MM.1S (cell line): ENCODE data around the gene APOO.

Source experiments
- DNase-seq: peaks from one replicate; pipeline ENCODE4 v3.0.0-alpha.2; 2015
- H2AFZ ChIP-seq: fragments of 300-600 bp; sonication (generic); 2 replicates; pipeline ENCODE4 v1.6.0; 2016; ENCODE audit warnings: antibody characterized with exemption, low read length
- H3F3A ChIP-seq: fragments of 300-600 bp; sonication (generic); 2 replicates; pipeline ENCODE4 v1.6.1; 2016; ENCODE audit warnings: mild to moderate bottlenecking, antibody characterized with exemption, low read length, moderate library complexity, mixed read lengths; ENCODE audit not compliant: insufficient read depth
- H3K27ac ChIP-seq: fragments of 300-600 bp; sonication (generic); 2 replicates; pipeline ENCODE4 v1.5.1; 2016; ENCODE audit warnings: mild to moderate bottlenecking, low read length
- H3K27me3 ChIP-seq: fragments of 300-600 bp; sonication (generic); replicated peaks from 2 replicates; pipeline ENCODE4 v1.6.0; 2016; ENCODE audit warnings: low read length; ENCODE audit not compliant: insufficient read depth
- H3K36me3 ChIP-seq: fragments of 300-600 bp; sonication (generic); replicated peaks from 2 replicates; pipeline ENCODE4 v1.6.1; 2016; ENCODE audit warnings: mild to moderate bottlenecking, low read length, mixed read lengths; ENCODE audit not compliant: insufficient read depth
- H3K4me1 ChIP-seq: fragments of 300-600 bp; sonication (generic); 2 replicates; pipeline ENCODE4 v1.6.1; 2016; ENCODE audit warnings: low read length, mixed read lengths
- H3K4me2 ChIP-seq: fragments of 300-600 bp; sonication (generic); 2 replicates; pipeline ENCODE4 v1.6.0; 2016; ENCODE audit warnings: low read depth, low read length
- H3K4me3 ChIP-seq: fragments of 300-600 bp; sonication (generic); 2 replicates; pipeline ENCODE4 v1.5.1; 2016; ENCODE audit warnings: low read length, mixed read lengths
- H3K79me2 ChIP-seq: fragments of 300-600 bp; sonication (generic); 2 replicates; pipeline ENCODE4 v1.6.1; 2016; ENCODE audit warnings: mixed run types, low read length, mixed read lengths
- H3K9ac ChIP-seq: fragments of 300-600 bp; sonication (generic); 2 replicates; pipeline ENCODE4 v1.6.1; 2016; ENCODE audit warnings: low read length, mixed read lengths
- H3K9me2 ChIP-seq: fragments of 300-600 bp; sonication (generic); replicated peaks from 2 replicates; pipeline ENCODE4 v1.6.1; 2016; ENCODE audit warnings: mild to moderate bottlenecking, low read length, mixed read lengths; ENCODE audit not compliant: insufficient read depth
- H3K9me3 ChIP-seq: fragments of 300-600 bp; sonication (generic); replicated peaks from 2 replicates; pipeline ENCODE4 v1.6.1; 2016; ENCODE audit warnings: mild to moderate bottlenecking, low read length, mixed read lengths; ENCODE audit not compliant: insufficient read depth
- H4K20me1 ChIP-seq: fragments of 300-600 bp; sonication (generic); 2 replicates; pipeline ENCODE4 v1.6.1; 2016; ENCODE audit warnings: mild to moderate bottlenecking, low read length, moderate library complexity, mixed read lengths; ENCODE audit not compliant: insufficient read depth
- EZH2 ChIP-seq: fragments of 300-600 bp; sonication (generic); optimal IDR thresholded peaks from 2 replicates; pipeline ENCODE3; 2017; ENCODE audit warnings: low read depth, mild to moderate bottlenecking, antibody characterized with exemption, low read length, mixed read lengths
- EZH2phosphoT487 ChIP-seq: fragments of 300-600 bp; sonication (generic); IDR thresholded peaks from 2 replicates; pipeline ENCODE4 v1.6.1; 2018; ENCODE audit warnings: antibody characterized with exemption, low read length
- TF ChIP-seq, protein P1 (sequence below): fragments of 300-600 bp; sonication (generic); IDR thresholded peaks from 2 replicates; pipeline ENCODE4 v1.5.1; 2016; ENCODE audit warnings: antibody characterized with exemption, low read length, mixed read lengths

APOO gene

DNA sequence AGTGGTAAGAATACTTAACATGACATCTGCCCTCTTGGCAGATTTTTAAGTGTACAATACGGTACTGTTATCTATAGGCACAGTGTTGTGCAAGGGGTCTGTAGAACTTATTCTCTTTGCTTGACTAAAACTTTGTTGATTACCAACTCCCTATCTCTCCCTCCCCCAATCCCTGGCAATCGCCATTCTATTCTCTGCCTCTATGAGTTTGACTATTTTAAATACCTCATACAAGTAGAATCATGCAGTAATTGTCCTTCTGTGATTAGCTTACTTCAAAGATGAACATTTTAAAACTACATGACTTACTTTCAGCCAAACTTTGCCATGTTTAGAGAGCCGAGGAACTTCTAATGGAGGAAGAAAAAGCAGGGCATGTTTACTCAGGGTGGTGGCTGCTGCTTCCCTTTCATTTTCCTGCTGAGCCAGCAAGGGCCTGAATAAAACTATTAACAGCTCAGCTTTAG lies 62.4 kb downstream of the APOO start:
- H2AFZ ChIP-seq = no peak overlapping the region
- no peak for DNase-seq

GRCh38 chrX:23844502-23845138 lies 63.1 kb downstream of the APOO start:
- Histone ChIP-seq H3F3A (no peaks in the 10 kb centered on the region), H3K27me3 (no peaks in the 10 kb centered on the region), H3K4me1 (0 out of 2 replicates have a peak, but pooled peaks cover 6% of the 10 kb centered on the region), H4K20me1 (no peaks in the 10 kb centered on the region), H3K4me2 (no peak overlapping the region), H3K4me3 (no peak overlapping the region), H3K9me3 (no peaks in the 10 kb centered on the region), H3K27ac (no peak overlapping the region), H2AFZ (no peak overlapping the region), H3K9me2 (no peaks in the 10 kb centered on the region), H3K79me2 (no peaks in the 10 kb centered on the region), H3K9ac (no peak overlapping the region), H3K36me3 (no peaks in the 10 kb centered on the region)
- no peak for DNase-seq
- no peak for TF ChIP-seq EZH2phosphoT487
- TF ChIP-seq, protein P1, sequence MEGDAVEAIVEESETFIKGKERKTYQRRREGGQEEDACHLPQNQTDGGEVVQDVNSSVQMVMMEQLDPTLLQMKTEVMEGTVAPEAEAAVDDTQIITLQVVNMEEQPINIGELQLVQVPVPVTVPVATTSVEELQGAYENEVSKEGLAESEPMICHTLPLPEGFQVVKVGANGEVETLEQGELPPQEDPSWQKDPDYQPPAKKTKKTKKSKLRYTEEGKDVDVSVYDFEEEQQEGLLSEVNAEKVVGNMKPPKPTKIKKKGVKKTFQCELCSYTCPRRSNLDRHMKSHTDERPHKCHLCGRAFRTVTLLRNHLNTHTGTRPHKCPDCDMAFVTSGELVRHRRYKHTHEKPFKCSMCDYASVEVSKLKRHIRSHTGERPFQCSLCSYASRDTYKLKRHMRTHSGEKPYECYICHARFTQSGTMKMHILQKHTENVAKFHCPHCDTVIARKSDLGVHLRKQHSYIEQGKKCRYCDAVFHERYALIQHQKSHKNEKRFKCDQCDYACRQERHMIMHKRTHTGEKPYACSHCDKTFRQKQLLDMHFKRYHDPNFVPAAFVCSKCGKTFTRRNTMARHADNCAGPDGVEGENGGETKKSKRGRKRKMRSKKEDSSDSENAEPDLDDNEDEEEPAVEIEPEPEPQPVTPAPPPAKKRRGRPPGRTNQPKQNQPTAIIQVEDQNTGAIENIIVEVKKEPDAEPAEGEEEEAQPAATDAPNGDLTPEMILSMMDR = no peak
- TF ChIP-seq EZH2 = no peak

More for the DNA sequence above, 62.4 kb downstream of the APOO start:
- Histone ChIP-seq H3K36me3 (no peaks in the 10 kb centered on the region), H3K9me2 (no peaks in the 10 kb centered on the region), H3K4me3 (no peak overlapping the region), H3K27me3 (no peaks in the 10 kb centered on the region), H3K4me2 (0 out of 2 replicates have a peak overlapping the region, but pooled peaks have one; percentile 15), H3K27ac (no peak overlapping the region), H4K20me1 (no peaks in the 10 kb centered on the region), H3K9me3 (no peaks in the 10 kb centered on the region), H3K9ac (no peak overlapping the region), H3F3A (no peaks in the 10 kb centered on the region), H3K4me1 (0 out of 2 replicates have a peak, but pooled peaks cover 6% of the 10 kb centered on the region), H3K79me2 (no peaks in the 10 kb centered on the region)
- TF ChIP-seq EZH2 = no peak
- TF ChIP-seq, protein P1 = no peak
- no peak for TF ChIP-seq EZH2phosphoT487

GRCh38 chrX:23841847-23842522 lies 65.8 kb downstream of the APOO start:
- no peaks in the 10 kb centered on the region for H3K79me2 ChIP-seq
- H3K9me3 ChIP-seq = no peaks in the 10 kb centered on the region
- H4K20me1 ChIP-seq = no peaks in the 10 kb centered on the region
- no peaks in the 10 kb centered on the region for H3K9me2 ChIP-seq
- no peak for TF ChIP-seq EZH2
- TF ChIP-seq, protein P1 = no peak
- no peak for TF ChIP-seq EZH2phosphoT487
- no peak overlapping the region for H2AFZ ChIP-seq
- H3F3A ChIP-seq = no peaks in the 10 kb centered on the region
- no peaks in the 10 kb centered on the region for H3K27me3 ChIP-seq
- H3K4me1 ChIP-seq = 0 out of 2 replicates have a peak, but pooled peaks cover 6% of the 10 kb centered on the region
- H3K36me3 ChIP-seq = no peaks in the 10 kb centered on the region
- H3K4me2 ChIP-seq = no peak overlapping the region
- DNase-seq = no peak
- no peak overlapping the region for H3K9ac ChIP-seq
- no peak overlapping the region for H3K4me3 ChIP-seq
- H3K27ac ChIP-seq = no peak overlapping the region
